NT2/D1 (cell line): ENCODE data around the gene GPR26.

Experiments used
- DNase-seq: peaks from one replicate; pipeline ENCODE4 v3.0.0-alpha.2; 2011; ENCODE audit warnings: low read depth, low spot score
- H3K27me3 ChIP-seq: 2 replicates; pipeline ENCODE4 v1.6.0; 2011; ENCODE audit warnings: mild to moderate bottlenecking; ENCODE audit not compliant: insufficient read length, insufficient read depth
- H3K36me3 ChIP-seq: 2 replicates; pipeline ENCODE4 v1.6.1; 2011; ENCODE audit warnings: mild to moderate bottlenecking, low read length, mixed read lengths; ENCODE audit not compliant: insufficient read depth, insufficient read length
- H3K4me1 ChIP-seq: 2 replicates; pipeline ENCODE4 v1.5.1; 2011; ENCODE audit not compliant: insufficient read depth, insufficient read length
- H3K4me3 ChIP-seq: 2 replicates; pipeline ENCODE4 v1.5.1; 2011; ENCODE audit warnings: low read depth; ENCODE audit not compliant: insufficient read length
- H3K9ac ChIP-seq: 2 replicates; pipeline ENCODE4 v1.6.0; 2011; ENCODE audit warnings: low read depth; ENCODE audit not compliant: insufficient read length
- H3K9me3 ChIP-seq: 2 replicates; pipeline ENCODE4 v1.5.1; 2011; ENCODE audit warnings: mild to moderate bottlenecking, low read length; ENCODE audit not compliant: insufficient read depth
- SUZ12 ChIP-seq: IDR thresholded peaks from 2 replicates; pipeline ENCODE4 v1.6.1; 2011; ENCODE audit not compliant: insufficient read length, insufficient read depth; ENCODE audit errors: extremely low read depth
- YY1 ChIP-seq: IDR thresholded peaks from 2 replicates; pipeline ENCODE4 v1.6.1; 2011; ENCODE audit not compliant: insufficient read length, insufficient read depth
- ZNF274 ChIP-seq: IDR thresholded peaks from 2 replicates; pipeline ENCODE4 v1.6.1; 2011; ENCODE audit warnings: mild to moderate bottlenecking, low read depth, low read length

GPR26 gene

GRCh38 chr10:123624086-123624485 is 42.1 kb upstream of the GPR26 start:
- Histone ChIP-seq H3K9me3 (no peaks in the 10 kb centered on the region; the same call in 1 of the 2 replicates), H3K4me1 (no peaks in the 10 kb centered on the region), H3K27me3 (peaks cover 2% of the 10 kb centered on the region), H3K4me3 (no peak overlapping the region), H3K9ac (no peak overlapping the region), H3K36me3 (no peaks in the 10 kb centered on the region)
- TF ChIP-seq YY1 (no peak), ZNF274 (no peak), SUZ12 (no peak)
- no peak for DNase-seq

DNA sequence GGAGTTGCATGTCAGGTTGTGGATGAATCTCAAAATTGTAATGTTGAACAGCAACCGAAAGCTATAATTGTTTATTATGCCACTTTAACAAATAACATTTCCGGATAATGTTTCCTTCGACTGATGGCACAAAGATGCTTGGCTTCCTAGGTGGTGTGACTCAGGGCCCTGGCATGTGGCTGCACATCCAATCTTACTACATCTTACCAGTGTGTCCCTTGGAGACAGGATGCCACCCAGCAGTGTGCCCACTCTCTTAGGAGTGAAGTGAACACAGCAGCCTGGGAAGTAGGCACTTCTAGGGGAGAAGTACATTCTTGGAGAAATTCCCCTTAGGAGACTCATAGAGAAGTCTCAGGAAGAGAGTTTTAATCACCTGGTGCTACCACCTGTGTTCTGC is 33.0 kb upstream of the GPR26 start:
- Histone ChIP-seq H3K9me3 (no peaks in the 10 kb centered on the region; the same call in 1 of the 2 replicates), H3K9ac (no peak overlapping the region), H3K4me1 (no peaks in the 10 kb centered on the region), H3K36me3 (no peaks in the 10 kb centered on the region), H3K4me3 (no peak overlapping the region), H3K27me3 (no peaks in the 10 kb centered on the region)
- DNase-seq = no peak
- TF ChIP-seq SUZ12 (no peak), YY1 (no peak), ZNF274 (no peak)

DNA sequence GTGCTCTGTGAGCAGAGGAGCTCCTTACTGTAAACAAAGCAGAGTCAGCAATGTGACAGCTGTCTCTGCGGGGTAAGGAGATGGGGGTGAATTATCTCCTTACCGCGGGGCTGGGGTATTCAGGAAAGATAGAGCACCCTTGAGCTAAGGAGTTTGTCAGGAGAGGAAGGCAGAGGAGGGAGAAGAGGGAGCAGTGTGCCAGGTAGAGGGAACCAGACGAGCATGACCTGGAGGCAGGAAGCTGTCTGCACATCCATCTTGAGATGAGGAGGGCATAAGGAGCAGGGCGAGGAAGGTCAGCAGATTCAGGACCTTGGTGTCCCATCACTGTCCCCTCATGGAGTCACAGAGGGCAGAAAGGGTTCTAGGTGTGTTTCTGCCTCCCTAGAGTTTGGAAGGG is 32.5 kb upstream of the GPR26 start:
- Histone ChIP-seq H3K4me1 (no peaks in the 10 kb centered on the region), H3K27me3 (no peaks in the 10 kb centered on the region), H3K9ac (no peak overlapping the region), H3K9me3 (no peaks in the 10 kb centered on the region; the same call in 1 of the 2 replicates), H3K36me3 (no peaks in the 10 kb centered on the region), H3K4me3 (no peak overlapping the region)
- DNase-seq = no peak
- TF ChIP-seq ZNF274 (no peak), SUZ12 (no peak), YY1 (no peak)

GRCh38 chr10:123634221-123634620 is 31.9 kb upstream of the GPR26 start:
- DNase-seq = no peak
- Histone ChIP-seq H3K4me3 (no peak overlapping the region), H3K9me3 (no peaks in the 10 kb centered on the region; the same call in 1 of the 2 replicates), H3K36me3 (no peaks in the 10 kb centered on the region), H3K27me3 (no peaks in the 10 kb centered on the region), H3K9ac (no peak overlapping the region), H3K4me1 (no peaks in the 10 kb centered on the region)
- TF ChIP-seq ZNF274 (no peak), YY1 (no peak), SUZ12 (no peak)

DNA sequence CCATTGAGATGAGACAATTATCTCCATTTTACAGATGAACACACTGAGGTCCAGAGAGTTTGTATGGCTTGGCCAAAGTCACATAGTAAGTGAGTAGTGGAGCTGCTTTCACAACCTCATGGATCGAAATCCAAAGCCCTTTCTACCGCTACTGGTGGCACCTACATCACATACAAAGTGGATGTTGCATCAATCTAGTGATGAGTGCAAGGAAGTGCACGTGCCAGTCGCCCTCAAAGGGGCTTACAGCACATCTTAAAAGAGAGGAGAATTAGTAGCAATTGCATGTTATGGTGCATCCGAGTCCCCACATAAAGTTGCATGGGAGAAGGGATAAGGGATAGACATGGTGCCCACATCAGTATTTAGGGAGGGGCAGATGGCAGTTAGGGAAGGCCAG is 31.0 kb upstream of the GPR26 start:
- Histone ChIP-seq H3K9ac (no peak overlapping the region), H3K36me3 (no peaks in the 10 kb centered on the region), H3K9me3 (no peaks in the 10 kb centered on the region), H3K27me3 (no peaks in the 10 kb centered on the region), H3K4me1 (peaks cover 2% of the 10 kb centered on the region), H3K4me3 (no peak overlapping the region)
- no peak for DNase-seq
- TF ChIP-seq ZNF274 = no peak
- TF ChIP-seq YY1 = no peak
- TF ChIP-seq SUZ12 = no peak

DNA sequence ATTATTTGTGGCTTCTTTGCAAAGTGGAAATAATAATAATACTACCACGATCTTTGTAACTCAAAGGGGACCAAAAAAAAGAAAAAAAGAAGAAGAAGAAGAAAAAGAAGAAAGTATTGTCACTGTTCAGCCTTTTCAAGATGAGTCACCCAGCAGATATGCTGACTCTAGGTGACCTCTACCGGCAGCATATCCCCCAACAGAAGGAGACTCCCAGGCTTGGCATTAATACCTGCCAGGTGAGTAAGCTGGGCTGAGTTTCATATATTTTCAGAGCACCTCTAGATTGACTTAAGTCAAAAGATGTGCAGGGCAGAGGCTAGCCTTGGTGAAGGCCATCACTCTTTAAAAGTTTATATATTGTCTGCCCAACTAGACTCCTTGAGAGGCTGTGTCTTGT is 30.4 kb upstream of the GPR26 start:
- Histone ChIP-seq H3K4me3 (no peak overlapping the region), H3K9ac (no peak overlapping the region), H3K4me1 (peaks cover 2% of the 10 kb centered on the region), H3K27me3 (no peaks in the 10 kb centered on the region), H3K36me3 (no peaks in the 10 kb centered on the region), H3K9me3 (no peaks in the 10 kb centered on the region)
- TF ChIP-seq YY1 = no peak
- no peak for TF ChIP-seq SUZ12
- no peak for TF ChIP-seq ZNF274
- no peak for DNase-seq

GRCh38 chr10:123636598-123637325 is 29.4 kb upstream of the GPR26 start:
- TF ChIP-seq YY1 (no peak), SUZ12 (no peak), ZNF274 (no peak)
- no peaks in the 10 kb centered on the region for H3K36me3 ChIP-seq
- H3K27me3 ChIP-seq = no peaks in the 10 kb centered on the region
- no peak overlapping the region for H3K4me3 ChIP-seq
- DNase-seq = no peak
- H3K4me1 ChIP-seq = peaks cover 2% of the 10 kb centered on the region
- no peaks in the 10 kb centered on the region for H3K9me3 ChIP-seq
- no peak overlapping the region for H3K9ac ChIP-seq
